A549 (cell line): Measurements from ENCODE around the gene CNKSR2.

Source experiments
- EP300 ChIP-seq, 2 experiments: fragments of >200 bp; sonication (Bioruptor Twin); formaldehyde crosslinking; IDR thresholded peaks; 2 replicates in 1 of 2; 3 replicates in 1 of 2; pipeline ENCODE4 v1.6.1; 2016 to 2017
- ESRRA ChIP-seq: fragments of 150-350 bp; IDR thresholded peaks from 2 replicates; pipeline ENCODE4 v1.6.1; 2014; ENCODE audit warnings: mild to moderate bottlenecking, low read length, borderline replicate concordance
- JUN ChIP-seq, 2 experiments: fragments of >200 bp; sonication (Bioruptor Twin); formaldehyde crosslinking; IDR thresholded peaks; 2 replicates in 1 of 2; 3 replicates in 1 of 2; pipeline ENCODE4 v1.6.1; 2016 to 2017
- MAFK ChIP-seq: fragments of 450-650 bp; IDR thresholded peaks from 2 replicates; pipeline ENCODE4 v1.6.1; 2014; ENCODE audit not compliant: partially characterized antibody
- POLR2A ChIP-seq: IDR thresholded peaks from 2 replicates; pipeline ENCODE4 v1.6.1; 2012; ENCODE audit warnings: mild to moderate bottlenecking, low read length
- RNF2 ChIP-seq: fragments of 200-600 bp; sonication (generic); IDR thresholded peaks from 2 replicates; pipeline ENCODE4 v1.6.1; 2016; ENCODE audit warnings: low read depth, mild to moderate bottlenecking, antibody characterized with exemption, moderate library complexity, borderline replicate concordance
- TF ChIP-seq, protein P1 (sequence below): fragments of >200 bp; sonication (Bioruptor Twin); formaldehyde crosslinking; IDR thresholded peaks from 3 replicates; pipeline ENCODE4 v1.5.1; 2016
- TF ChIP-seq, protein P2 (sequence below): fragments of 450-650 bp; IDR thresholded peaks from 2 replicates; pipeline ENCODE4 v1.6.1; 2014; ENCODE audit warnings: antibody characterized with exemption
- TF ChIP-seq, protein P3 (sequence below): fragments of 250-450 bp; sonication (Bioruptor Pico); IDR thresholded peaks from 2 replicates; pipeline ENCODE4 v1.5.0; 2021; ENCODE audit warnings: mild to moderate bottlenecking, moderate library complexity, borderline replicate concordance
- TF ChIP-seq, protein P4 (sequence below): fragments of 200-600 bp; sonication (generic); IDR thresholded peaks from 2 replicates; pipeline ENCODE4 v1.6.1; 2016; ENCODE audit warnings: antibody characterized with exemption, mild to moderate bottlenecking, moderate library complexity
- TF ChIP-seq, protein P5 (sequence below): IDR thresholded peaks from 2 replicates; pipeline ENCODE4 v1.6.1; 2012

DNA sequence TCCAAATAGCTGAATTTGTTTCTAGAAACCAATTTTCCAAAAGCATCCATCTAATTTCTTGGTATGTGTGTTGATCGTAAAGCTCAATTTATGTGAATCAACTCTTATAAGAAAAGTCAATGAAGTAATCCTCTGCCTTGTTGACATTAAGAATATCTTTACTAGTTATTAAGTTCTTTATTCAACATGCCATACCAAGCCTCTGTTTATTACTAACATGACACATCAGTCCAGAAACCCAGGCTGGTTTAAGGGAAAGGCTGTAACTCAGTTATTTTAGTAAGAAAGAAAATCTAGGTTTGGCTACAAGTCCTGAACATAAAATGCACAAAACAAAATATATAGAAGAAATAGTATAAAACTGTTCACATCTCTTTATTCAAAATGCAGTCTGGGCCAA, 235.9 kb downstream of the CNKSR2 start:
- TF ChIP-seq, protein P1, sequence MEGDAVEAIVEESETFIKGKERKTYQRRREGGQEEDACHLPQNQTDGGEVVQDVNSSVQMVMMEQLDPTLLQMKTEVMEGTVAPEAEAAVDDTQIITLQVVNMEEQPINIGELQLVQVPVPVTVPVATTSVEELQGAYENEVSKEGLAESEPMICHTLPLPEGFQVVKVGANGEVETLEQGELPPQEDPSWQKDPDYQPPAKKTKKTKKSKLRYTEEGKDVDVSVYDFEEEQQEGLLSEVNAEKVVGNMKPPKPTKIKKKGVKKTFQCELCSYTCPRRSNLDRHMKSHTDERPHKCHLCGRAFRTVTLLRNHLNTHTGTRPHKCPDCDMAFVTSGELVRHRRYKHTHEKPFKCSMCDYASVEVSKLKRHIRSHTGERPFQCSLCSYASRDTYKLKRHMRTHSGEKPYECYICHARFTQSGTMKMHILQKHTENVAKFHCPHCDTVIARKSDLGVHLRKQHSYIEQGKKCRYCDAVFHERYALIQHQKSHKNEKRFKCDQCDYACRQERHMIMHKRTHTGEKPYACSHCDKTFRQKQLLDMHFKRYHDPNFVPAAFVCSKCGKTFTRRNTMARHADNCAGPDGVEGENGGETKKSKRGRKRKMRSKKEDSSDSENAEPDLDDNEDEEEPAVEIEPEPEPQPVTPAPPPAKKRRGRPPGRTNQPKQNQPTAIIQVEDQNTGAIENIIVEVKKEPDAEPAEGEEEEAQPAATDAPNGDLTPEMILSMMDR = no peak
- TF ChIP-seq JUN (IDR thresholded peaks at IDR 0.05) (no peak), ESRRA (no peak), POLR2A (no peak), RNF2 (no peak), EP300 (IDR thresholded peaks at IDR 0.05) (no peak), MAFK (no peak)
- TF ChIP-seq, protein P2, sequence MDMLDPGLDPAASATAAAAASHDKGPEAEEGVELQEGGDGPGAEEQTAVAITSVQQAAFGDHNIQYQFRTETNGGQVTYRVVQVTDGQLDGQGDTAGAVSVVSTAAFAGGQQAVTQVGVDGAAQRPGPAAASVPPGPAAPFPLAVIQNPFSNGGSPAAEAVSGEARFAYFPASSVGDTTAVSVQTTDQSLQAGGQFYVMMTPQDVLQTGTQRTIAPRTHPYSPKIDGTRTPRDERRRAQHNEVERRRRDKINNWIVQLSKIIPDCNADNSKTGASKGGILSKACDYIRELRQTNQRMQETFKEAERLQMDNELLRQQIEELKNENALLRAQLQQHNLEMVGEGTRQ = no peak
- TF ChIP-seq, protein P3, sequence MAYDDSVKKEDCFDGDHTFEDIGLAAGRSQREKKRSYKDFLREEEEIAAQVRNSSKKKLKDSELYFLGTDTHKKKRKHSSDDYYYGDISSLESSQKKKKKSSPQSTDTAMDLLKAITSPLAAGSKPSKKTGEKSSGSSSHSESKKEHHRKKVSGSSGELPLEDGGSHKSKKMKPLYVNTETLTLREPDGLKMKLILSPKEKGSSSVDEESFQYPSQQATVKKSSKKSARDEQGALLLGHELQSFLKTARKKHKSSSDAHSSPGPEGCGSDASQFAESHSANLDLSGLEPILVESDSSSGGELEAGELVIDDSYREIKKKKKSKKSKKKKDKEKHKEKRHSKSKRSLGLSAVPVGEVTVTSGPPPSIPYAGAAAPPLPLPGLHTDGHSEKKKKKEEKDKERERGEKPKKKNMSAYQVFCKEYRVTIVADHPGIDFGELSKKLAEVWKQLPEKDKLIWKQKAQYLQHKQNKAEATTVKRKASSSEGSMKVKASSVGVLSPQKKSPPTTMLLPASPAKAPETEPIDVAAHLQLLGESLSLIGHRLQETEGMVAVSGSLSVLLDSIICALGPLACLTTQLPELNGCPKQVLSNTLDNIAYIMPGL (CRISPR knock-in tag) = no peak
- TF ChIP-seq, protein P4, sequence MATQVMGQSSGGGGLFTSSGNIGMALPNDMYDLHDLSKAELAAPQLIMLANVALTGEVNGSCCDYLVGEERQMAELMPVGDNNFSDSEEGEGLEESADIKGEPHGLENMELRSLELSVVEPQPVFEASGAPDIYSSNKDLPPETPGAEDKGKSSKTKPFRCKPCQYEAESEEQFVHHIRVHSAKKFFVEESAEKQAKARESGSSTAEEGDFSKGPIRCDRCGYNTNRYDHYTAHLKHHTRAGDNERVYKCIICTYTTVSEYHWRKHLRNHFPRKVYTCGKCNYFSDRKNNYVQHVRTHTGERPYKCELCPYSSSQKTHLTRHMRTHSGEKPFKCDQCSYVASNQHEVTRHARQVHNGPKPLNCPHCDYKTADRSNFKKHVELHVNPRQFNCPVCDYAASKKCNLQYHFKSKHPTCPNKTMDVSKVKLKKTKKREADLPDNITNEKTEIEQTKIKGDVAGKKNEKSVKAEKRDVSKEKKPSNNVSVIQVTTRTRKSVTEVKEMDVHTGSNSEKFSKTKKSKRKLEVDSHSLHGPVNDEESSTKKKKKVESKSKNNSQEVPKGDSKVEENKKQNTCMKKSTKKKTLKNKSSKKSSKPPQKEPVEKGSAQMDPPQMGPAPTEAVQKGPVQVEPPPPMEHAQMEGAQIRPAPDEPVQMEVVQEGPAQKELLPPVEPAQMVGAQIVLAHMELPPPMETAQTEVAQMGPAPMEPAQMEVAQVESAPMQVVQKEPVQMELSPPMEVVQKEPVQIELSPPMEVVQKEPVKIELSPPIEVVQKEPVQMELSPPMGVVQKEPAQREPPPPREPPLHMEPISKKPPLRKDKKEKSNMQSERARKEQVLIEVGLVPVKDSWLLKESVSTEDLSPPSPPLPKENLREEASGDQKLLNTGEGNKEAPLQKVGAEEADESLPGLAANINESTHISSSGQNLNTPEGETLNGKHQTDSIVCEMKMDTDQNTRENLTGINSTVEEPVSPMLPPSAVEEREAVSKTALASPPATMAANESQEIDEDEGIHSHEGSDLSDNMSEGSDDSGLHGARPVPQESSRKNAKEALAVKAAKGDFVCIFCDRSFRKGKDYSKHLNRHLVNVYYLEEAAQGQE = no peak
- TF ChIP-seq, protein P5, sequence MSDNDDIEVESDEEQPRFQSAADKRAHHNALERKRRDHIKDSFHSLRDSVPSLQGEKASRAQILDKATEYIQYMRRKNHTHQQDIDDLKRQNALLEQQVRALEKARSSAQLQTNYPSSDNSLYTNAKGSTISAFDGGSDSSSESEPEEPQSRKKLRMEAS = no peak
